ENCODE measurements around the gene KIF22. TPM values are rescaled to one million over a fixed set of nuclear protein-coding genes. Genes with fewer than 3 reads are reported as not detected.

KIF22 gene
- total and polyA plus RNA-seq, 9 of the 15 experiments (the other 6 are each of a cell fraction or from before 2014, with no cell fraction given), result 8.7 to 232 (median 131) TPM

DNA sequence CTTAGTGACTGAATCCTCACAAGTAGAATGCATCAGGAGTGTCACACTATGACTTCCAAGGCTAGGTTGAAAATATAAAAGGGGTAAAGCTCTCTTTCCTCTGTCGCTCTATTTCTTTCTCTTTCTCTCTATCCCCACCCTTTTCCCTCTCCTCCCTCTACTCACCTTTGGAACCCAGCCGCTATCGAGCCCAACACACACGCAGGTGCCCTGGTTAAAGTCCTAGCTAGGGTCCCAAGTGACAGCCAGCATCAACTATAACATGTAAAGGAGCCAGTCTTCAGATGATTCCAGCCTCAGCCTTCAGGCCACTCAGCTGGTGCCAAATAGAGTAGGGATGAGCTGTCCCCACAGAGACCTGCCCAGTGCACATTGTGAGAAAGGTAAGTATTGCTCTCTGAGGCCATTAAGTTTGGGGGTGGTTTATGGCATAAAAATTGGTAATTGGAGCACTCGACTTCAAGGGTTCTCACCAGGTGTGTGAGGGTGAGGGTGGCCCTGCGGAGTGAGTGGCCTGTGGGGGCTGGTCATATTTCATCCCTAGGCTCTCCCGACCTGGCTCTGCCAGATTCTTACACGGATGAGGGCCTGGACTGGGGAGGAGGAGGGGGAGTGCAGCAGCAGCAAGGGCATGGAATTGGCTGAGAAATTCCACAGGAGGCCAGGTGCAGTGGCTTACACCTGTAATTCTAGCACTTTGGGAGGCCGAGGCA is 29.8 kb upstream of the KIF22 start:
- FAIRE-seq, result no peak
- CTCF ChIA-PET (ENCODE audit: low intra/inter-chr PET ratio), result no interaction called here
- H3K27ac ChIP-seq (ENCODE audit: extremely low read depth, low read depth, low read length), result no peak overlapping the region
- TF ChIP-seq ZNF316 (IDR thresholded peaks at IDR 0.05) (no peak), ZNF133 (CRISPR knock-in tag; IDR thresholded peaks at IDR 0.05) (no peak), RFX1 (IDR thresholded peaks at IDR 0.05) (no peak), PTRF (tag; IDR thresholded peaks at IDR 0.05) (no peak), FOXP1 (CRISPR knock-in tag; IDR thresholded peaks at IDR 0.05) (no peak), CHD1 (IDR thresholded peaks at IDR 0.05; ENCODE audit: low read length) (no peak), CSDE1 (IDR thresholded peaks at IDR 0.05) (no peak), ZFP36 (IDR thresholded peaks at IDR 0.05; ENCODE audit: low read depth, low read length, partially characterized antibody) (no peak), SMARCB1 (IDR thresholded peaks at IDR 0.05; ENCODE audit: insufficient read length, low read depth) (no peak), ZNF263 (CRISPR knock-in tag; IDR thresholded peaks at IDR 0.05; ENCODE audit: borderline replicate concordance) (no peak), ZNF444 (CRISPR knock-in tag; IDR thresholded peaks at IDR 0.05) (no peak), MEF2D (tag; conservative IDR thresholded peaks at IDR 0.05; ENCODE audit: low read depth) (no peak), ZNF707 (CRISPR knock-in tag; conservative IDR thresholded peaks at IDR 0.05) (no peak), RNF2 (IDR thresholded peaks at IDR 0.05) (no peak)
- TF ChIP-seq, protein P1, sequence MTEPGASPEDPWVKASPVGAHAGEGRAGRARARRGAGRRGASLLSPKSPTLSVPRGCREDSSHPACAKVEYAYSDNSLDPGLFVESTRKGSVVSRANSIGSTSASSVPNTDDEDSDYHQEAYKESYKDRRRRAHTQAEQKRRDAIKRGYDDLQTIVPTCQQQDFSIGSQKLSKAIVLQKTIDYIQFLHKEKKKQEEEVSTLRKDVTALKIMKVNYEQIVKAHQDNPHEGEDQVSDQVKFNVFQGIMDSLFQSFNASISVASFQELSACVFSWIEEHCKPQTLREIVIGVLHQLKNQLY (CRISPR knock-in tag; conservative IDR thresholded peaks at IDR 0.05), result no peak
- TF ChIP-seq, protein P2, sequence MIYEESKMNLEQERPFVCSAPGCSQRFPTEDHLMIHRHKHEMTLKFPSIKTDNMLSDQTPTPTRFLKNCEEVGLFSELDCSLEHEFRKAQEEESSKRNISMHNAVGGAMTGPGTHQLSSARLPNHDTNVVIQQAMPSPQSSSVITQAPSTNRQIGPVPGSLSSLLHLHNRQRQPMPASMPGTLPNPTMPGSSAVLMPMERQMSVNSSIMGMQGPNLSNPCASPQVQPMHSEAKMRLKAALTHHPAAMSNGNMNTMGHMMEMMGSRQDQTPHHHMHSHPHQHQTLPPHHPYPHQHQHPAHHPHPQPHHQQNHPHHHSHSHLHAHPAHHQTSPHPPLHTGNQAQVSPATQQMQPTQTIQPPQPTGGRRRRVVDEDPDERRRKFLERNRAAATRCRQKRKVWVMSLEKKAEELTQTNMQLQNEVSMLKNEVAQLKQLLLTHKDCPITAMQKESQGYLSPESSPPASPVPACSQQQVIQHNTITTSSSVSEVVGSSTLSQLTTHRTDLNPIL (CRISPR knock-in tag; IDR thresholded peaks at IDR 0.05), result no peak
- TF ChIP-seq, protein P3, sequence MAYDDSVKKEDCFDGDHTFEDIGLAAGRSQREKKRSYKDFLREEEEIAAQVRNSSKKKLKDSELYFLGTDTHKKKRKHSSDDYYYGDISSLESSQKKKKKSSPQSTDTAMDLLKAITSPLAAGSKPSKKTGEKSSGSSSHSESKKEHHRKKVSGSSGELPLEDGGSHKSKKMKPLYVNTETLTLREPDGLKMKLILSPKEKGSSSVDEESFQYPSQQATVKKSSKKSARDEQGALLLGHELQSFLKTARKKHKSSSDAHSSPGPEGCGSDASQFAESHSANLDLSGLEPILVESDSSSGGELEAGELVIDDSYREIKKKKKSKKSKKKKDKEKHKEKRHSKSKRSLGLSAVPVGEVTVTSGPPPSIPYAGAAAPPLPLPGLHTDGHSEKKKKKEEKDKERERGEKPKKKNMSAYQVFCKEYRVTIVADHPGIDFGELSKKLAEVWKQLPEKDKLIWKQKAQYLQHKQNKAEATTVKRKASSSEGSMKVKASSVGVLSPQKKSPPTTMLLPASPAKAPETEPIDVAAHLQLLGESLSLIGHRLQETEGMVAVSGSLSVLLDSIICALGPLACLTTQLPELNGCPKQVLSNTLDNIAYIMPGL (CRISPR knock-in tag; IDR thresholded peaks at IDR 0.05), result no peak

More for the DNA sequence above, 29.8 kb upstream of the KIF22 start:
- in situ Hi-C loops (cut with MboI), result no loop called here
- no peaks in the 10 kb centered on the region for H3K79me2 ChIP-seq (ENCODE audit: control insufficient read depth, insufficient read depth, low read length)
- peaks cover 6 to 8% of the 10 kb centered on the region in 2 experiments for H3K4me1 ChIP-seq (replicated peaks in 1 of 2; ENCODE audit: control insufficient read depth in 2 of 2, insufficient read depth in 2 of 2, low read length in 2 of 2)
- H2AFZ ChIP-seq (ENCODE audit: low read depth, low read length), result no peak overlapping the region
- H3K36me3 ChIP-seq (ENCODE audit: control insufficient read depth, insufficient read depth, low read length), result no peaks in the 10 kb centered on the region
- BruUV-seq (replicated peaks), result no TSS peak
- no peak overlapping the region for H3K4me3 ChIP-seq
- intact Hi-C loops (cut with micrococcal nuclease), result no loop called here
- H4K20me1 ChIP-seq (replicated peaks; ENCODE audit: control insufficient read depth, insufficient read depth, low read length), result no peaks in the 10 kb centered on the region
- ATAC-seq (no peak), DNase-seq (ENCODE audit: extremely low read depth in 1 of 4, low spot score in 3 of 4) (no peak)
- peak overlapping the region in 1 of 2 experiments; percentile 26; a peak in 2 of 4 replicates for H3K9ac ChIP-seq (ENCODE audit: insufficient read depth in 1 of 2, low read depth in 2 of 2, low read length in 2 of 2)
- 53% methylated on average over 8 of the region's 9 CpGs for WGBS (ENCODE audit: insufficient coverage, low coverage, missing lambda C conversion rate)
- POLR2A ChIA-PET, result interaction anchor here (0.6 kb wide), 1 partner anchor 49 kb away, joined by 3 read pairs; no protein-coding TSS in a partner anchor
- H3K9me1 ChIP-seq (ENCODE audit: control insufficient read depth, insufficient read depth, low read length), result no peaks in the 10 kb centered on the region
- no peaks in the 10 kb centered on the region for H3K27me3 ChIP-seq (ENCODE audit: control insufficient read depth in 2 of 2, insufficient read depth in 2 of 2, low read length in 2 of 2)
- no peaks in the 10 kb centered on the region for H3K9me3 ChIP-seq (replicated peaks; ENCODE audit: control insufficient read depth, insufficient read depth, low read depth, low read length)
- H3K4me2 ChIP-seq (ENCODE audit: insufficient read depth, low read length), result no peak overlapping the region

Measured in K562 (cell line).